IPS-11a (cell line): Measurements from ENCODE around the gene ABHD17C.

ENCODE experiments used
- H3K4me3 ChIP-seq: one replicate; pipeline ENCODE4 v1.5.1; 2013; ENCODE audit warnings: low read depth, low read length, control low read depth

The ABHD17C gene

DNA sequence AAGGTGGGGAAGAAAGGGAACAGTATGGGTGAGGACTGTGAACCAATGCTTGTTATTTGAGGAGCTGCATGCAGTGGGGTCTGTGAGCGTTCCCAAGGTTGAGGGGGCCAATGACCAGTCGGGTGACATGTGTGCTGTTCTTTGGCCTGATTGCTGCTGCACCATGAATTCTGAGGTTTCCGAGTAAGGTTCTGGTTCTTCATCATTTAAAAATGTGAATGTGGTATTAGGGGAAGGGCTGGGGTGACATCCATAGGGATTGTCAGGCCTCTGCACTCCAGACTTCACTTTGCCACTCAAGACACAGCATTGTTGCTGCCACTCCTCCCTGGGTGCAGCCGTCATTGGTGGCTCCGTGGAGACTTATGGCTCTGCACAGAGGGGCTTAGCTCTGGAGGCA, 32.5 kb downstream of the ABHD17C start:
- H3K4me3 ChIP-seq, result no peak overlapping the region

DNA sequence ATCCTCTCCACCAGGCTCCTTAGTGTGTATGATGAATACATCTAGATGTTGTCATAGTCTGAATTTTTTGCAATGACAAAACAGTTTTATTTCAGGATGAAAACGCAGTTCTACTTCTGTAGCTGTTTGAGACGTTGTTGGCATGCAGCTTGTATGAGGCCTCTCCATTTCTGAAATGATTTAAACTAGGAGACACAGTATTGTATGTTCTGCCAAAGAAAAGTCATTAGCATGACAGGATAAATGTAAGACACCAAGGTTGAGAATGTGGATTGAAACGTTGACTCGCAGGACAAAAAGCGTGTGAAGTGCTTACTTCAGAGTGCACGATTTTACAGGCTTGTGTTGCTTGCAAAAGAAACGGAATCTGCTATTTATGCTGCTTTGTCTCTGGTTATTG, 35.3 kb downstream of the ABHD17C start:
- no peak overlapping the region for H3K4me3 ChIP-seq

DNA sequence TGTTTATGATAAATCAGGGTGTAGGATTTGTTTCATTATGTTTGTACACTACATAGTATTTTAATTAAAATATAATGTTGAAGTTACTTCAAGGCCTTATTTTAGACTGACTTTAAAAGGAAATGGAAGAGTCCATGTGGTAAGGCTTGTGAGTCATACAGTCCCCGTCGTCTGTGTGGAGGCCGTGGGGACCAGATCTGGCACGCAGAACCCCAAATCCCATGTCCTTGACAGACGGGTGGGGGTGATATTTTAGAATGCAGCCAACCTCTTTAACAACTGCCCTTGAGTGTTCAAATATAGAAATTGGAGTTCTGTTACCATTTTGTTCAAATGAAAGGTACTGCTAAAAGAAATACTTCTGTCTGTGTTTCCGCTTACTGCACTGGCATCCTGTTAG, 35.8 kb downstream of the ABHD17C start:
- H3K4me3 ChIP-seq, result no peak overlapping the region

DNA sequence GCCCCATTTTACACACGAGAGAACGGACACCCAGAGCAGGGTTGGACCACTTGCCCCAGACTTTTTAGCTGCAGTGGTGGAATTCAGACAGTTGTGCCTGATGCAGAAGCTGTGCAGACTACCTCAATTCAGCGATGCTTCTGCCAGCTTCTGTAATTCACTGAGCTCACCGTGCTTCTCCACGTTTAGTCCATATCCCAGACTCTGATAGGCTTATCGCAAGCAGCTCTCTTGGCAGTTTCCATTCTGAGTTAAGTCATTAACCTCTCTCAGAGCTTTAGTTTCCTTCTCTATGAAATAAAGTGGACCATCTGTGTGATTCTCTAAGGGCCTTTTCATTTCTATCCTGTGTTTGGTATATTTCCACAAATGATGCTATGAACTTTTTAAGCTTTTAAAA, 37.1 kb downstream of the ABHD17C start:
- no peak overlapping the region for H3K4me3 ChIP-seq

- H3K4me3 ChIP-seq, result no peak overlapping the region
Observed at GRCh38 chr15:80732818-80733217, 37.7 kb downstream of the ABHD17C start.

GRCh38 chr15:80733460-80733859, 38.4 kb downstream of the ABHD17C start:
- H3K4me3 ChIP-seq, result no peak overlapping the region

GRCh38 chr15:80735344-80735743, 40.2 kb downstream of the ABHD17C start:
- no peak overlapping the region for H3K4me3 ChIP-seq

DNA sequence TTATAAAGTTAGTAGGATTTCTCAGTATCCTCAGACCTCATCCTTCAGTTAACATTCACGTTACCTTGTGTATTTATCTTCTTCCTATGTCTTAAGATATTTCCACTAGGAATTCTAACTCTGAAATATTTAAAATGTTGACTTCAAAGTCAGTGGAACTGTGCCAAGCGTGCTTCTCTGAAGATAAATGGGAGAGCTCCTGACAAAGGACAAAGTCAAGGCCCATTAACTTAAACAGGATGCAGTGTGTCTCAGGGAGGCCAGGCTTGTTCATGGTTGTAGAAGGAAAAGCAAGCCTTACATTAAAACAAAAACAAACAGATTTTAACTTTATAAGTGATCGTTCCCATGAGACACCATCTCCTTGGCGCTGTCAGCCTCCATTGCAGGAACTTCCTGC, 41.5 kb downstream of the ABHD17C start:
- no peak overlapping the region for H3K4me3 ChIP-seq

- no peak overlapping the region for H3K4me3 ChIP-seq
Observed at GRCh38 chr15:80739919-80740318, 44.8 kb downstream of the ABHD17C start.

- H3K4me3 ChIP-seq, result no peak overlapping the region
Observed at GRCh38 chr15:80742081-80742480, 47.0 kb downstream of the ABHD17C start.

DNA sequence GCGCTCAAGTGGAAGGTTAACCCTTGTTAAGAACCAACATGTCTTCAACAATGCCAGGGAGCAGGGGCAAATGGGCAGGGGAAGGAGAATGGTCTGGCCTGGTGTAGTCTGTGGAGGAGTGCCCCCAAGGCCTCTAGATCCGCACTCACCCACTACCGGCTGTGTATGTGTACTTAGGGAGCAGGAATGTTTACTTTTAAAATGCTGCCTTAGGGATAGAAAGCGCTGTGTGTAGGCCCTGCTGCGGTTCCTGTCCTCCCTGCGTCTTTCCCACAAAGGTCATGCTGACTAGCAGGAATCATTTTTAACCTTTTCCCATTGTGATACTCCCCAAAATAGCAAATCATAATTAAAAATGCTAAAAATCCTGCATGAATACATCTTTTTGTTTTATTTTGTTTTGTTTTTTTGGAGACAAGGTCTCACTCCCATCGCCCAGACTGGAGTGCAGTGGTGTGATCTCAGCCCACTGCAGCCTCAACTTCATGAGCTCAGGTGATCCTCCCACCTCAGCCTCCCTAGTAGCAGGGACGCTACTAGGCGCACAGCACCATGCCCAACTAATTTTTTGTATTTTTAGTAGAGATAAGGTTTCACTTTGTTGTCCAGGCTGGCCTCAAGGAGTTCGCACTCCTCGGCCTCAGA, 48.2 kb downstream of the ABHD17C start:
- H3K4me3 ChIP-seq, result no peak overlapping the region

GRCh38 chr15:80744415-80744814, 49.3 kb downstream of the ABHD17C start:
- H3K4me3 ChIP-seq, result no peak overlapping the region

DNA sequence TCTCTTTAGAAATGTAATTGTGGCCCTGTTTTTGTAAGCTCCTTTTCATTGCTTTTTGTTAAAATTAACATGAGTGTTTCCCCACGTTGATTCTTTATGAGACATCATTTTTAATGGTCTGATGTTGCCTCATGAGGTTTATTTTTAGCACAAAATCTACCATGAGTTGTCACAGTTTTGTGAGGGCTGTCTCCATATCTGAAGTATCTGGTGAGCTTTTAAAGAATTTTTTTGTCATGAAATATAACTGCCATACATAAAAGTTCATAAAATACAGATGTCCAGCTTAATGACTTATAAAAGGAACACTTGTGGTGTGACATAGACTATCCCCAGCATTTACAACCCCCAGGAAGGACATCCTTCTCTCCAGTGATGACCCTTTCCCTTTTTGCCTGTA, 49.7 kb downstream of the ABHD17C start:
- H3K4me3 ChIP-seq, result no peak overlapping the region

DNA sequence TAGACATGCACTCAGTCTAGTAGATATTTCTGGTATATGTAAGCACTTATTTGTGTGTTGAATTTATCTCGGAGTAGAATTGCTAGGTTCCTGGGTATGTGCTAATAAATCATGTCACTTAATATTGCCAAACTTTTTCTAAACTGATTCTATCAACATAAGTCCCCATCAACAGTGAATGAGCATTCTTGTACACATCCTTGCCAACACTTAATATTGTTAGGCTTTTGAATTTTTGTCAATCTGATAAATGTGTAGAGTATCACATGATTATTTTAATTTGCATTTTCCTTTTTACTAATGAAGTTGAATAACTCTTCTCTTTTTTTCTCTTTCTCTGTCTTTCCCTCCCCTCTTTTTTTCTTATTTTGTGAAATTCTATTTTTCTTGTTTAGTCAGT, 50.8 kb downstream of the ABHD17C start:
- no peak overlapping the region for H3K4me3 ChIP-seq

DNA sequence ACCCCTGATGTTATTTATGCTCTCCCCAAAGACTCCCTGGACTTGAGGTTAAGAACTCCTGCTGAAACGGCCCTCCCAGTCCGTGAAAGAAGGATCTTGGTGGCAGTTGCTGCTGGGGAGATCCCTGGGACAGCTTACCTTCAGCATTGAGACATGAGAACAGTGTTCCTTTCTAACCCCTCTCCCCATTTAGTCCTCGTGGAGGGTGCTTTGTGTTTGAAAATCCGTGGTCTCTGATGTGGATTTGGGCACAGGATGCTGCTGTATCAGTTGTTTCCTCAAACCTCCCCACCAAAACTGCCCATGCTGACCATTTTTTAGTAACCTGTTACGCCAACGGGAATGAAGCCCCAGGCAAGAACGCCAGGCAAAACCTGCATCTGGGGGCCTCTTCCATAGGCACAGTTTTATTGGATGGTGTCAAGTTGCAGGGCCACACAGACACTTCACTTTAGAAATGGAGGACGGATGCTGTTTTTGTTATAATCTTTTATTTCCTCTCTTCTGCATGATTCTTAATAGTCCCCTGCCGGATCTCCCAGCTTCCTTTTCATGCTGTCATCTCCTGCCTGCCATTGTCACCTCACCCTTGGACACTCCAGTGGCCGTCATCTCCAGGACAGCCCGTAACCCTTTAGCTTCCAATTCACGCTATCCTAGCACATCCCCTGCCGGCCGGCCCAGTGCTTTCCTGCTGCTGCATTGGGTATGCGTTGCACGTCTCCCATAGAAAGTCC, 52.4 kb downstream of the ABHD17C start:
- H3K4me3 ChIP-seq, result no peak overlapping the region

GRCh38 chr15:80749589-80749988, 54.5 kb downstream of the ABHD17C start:
- H3K4me3 ChIP-seq, result no peak overlapping the region

- no peak overlapping the region for H3K4me3 ChIP-seq
Observed at GRCh38 chr15:80750575-80750974, 55.5 kb downstream of the ABHD17C start.

DNA sequence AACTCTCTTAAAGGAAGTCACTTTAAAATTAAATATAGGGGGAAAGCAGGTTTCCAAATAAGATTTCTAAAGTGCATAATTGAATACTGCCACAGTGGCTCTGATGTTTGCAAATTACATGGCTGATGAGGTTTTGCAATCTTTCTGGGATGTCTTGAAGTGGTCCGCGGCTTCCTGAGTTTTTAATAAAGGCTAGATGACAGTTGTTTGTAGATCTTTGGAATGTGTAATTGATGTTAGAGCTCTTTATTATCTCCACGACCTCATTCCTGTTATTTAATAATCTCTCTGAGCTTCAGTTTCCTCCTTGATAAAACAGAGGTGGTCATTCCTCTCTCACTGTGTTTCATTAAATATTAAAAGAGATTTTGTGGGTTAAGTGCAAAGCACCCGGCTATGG, 57.1 kb downstream of the ABHD17C start:
- H3K4me3 ChIP-seq, result no peak overlapping the region

GRCh38 chr15:80753161-80753560, 58.1 kb downstream of the ABHD17C start:
- H3K4me3 ChIP-seq, result no peak overlapping the region

- no peak overlapping the region for H3K4me3 ChIP-seq
Observed at GRCh38 chr15:80754014-80754413, 58.9 kb downstream of the ABHD17C start.

DNA sequence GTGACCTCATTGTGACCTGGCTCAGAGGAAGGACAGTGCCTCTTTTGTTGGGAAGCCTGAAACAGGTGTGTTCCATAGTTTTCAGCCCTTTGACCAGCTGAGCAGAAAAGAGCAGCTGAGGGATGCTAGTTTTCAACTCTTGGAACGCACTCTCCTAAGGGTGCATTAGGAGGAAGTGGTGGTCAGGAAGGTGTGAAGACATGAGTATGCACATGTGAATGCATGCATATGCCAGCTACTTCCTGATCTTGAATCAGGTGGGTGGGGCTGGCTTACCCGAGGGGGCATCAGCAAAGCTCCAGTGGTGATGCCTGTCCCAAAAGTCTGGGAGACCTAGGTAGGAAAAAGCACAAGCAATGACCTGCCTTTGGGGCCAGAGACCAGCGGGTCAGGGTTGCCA, 60.8 kb downstream of the ABHD17C start:
- no peak overlapping the region for H3K4me3 ChIP-seq

- no peak overlapping the region for H3K4me3 ChIP-seq
Observed at GRCh38 chr15:80758130-80758745, 63.1 kb downstream of the ABHD17C start.
